ENCODE results near the gene BLCAP. TPM values are rescaled to one million over a fixed set of nuclear protein-coding genes. Genes with fewer than 3 reads are reported as not detected.

Gene BLCAP
- total RNA-seq, 1 donor from 2014 or later = 36.3 TPM

DNA sequence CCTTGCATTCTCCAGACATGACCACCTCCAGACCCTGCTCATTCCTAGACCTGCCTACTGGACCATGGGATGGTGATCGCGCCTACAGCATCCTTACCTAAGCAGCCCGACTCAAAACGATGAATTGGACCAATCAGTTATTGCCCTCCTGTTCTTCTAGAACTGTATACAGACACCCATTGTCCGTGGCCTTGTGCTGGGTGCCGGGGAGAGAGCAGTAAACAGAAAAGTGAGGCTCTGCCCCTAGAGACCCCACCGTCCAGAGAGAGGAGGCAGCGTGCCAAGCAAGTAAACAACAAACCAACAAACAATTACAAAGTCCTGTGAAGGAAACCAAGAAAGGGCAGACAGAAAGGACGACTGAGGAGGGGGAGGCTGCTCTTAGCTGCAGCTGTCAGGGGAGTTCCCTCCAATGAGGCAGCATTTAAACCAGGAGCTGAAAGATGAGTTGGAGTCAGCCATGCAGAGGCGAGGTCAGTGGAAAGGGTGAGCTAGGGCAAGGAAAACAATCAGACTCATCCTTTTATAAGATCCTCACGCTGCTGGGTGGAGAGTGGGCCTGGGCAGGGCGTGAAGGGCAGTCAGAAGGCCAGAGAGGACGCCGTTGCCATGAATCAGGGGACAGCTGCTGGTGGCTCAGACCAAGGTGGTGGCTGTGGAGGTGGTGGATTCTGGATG lies 37.6 kb upstream of the BLCAP start:
- Histone ChIP-seq H3K36me3 (ENCODE audit: control insufficient read depth, insufficient read depth, low read length) (no peaks in the 10 kb centered on the region), H3K4me3 (ENCODE audit: low read depth, low read length) (no peak overlapping the region), H3K27me3 (ENCODE audit: control insufficient read depth, insufficient read depth, low read length) (peaks cover 34% of the 10 kb centered on the region)
- TF ChIP-seq, protein P1, sequence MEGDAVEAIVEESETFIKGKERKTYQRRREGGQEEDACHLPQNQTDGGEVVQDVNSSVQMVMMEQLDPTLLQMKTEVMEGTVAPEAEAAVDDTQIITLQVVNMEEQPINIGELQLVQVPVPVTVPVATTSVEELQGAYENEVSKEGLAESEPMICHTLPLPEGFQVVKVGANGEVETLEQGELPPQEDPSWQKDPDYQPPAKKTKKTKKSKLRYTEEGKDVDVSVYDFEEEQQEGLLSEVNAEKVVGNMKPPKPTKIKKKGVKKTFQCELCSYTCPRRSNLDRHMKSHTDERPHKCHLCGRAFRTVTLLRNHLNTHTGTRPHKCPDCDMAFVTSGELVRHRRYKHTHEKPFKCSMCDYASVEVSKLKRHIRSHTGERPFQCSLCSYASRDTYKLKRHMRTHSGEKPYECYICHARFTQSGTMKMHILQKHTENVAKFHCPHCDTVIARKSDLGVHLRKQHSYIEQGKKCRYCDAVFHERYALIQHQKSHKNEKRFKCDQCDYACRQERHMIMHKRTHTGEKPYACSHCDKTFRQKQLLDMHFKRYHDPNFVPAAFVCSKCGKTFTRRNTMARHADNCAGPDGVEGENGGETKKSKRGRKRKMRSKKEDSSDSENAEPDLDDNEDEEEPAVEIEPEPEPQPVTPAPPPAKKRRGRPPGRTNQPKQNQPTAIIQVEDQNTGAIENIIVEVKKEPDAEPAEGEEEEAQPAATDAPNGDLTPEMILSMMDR (IDR thresholded peaks at IDR 0.05; ENCODE audit: insufficient read depth, low read length, poor library complexity, severe bottlenecking) = no peak
- DNase-seq (ENCODE audit: low read depth) = no peak

DNA sequence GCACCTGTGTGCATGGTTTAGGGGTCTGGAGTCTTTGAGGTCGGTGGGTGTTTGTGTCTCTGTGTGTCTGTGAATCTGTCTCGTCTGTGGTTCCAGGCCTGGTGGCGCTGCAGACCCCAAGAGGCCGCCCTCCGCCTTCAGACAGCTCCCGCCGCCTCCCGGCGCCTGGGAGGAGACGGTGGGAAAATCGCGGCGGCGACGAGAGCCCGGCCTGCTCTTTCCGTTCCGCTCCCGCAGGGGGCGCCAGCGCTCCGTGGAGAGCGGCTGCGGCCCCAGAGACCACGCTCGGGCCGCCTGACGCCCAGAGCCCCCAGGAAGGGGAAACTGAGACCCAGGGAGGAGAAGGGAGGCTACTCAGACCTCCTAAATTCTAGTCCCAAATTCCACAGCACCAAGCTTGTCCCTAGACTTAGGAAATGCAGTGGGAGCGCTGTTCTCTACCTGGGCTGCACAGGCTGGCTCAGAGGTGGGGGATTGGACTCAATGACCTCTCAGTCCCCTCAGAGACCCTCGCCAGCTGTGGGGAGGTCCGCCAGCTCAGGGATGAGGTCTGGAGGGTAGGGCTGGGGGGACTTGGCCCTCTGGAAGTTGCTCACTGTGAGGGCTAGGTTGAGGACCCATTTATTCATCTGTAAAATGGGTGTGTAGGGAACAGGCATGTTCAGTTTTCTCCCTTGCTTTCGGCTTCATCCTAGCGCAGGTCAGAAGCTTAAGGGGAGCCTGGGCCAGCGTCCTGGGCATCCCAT lies 36.9 kb upstream of the BLCAP start:
- Histone ChIP-seq H3K36me3 (ENCODE audit: control insufficient read depth, insufficient read depth, low read length) (no peaks in the 10 kb centered on the region), H3K4me3 (ENCODE audit: low read depth, low read length) (no peak overlapping the region), H3K27me3 (ENCODE audit: control insufficient read depth, insufficient read depth, low read length) (peaks cover 36% of the 10 kb centered on the region)
- DNase-seq (ENCODE audit: low read depth) = no peak
- TF ChIP-seq, protein P1 (IDR thresholded peaks at IDR 0.05; ENCODE audit: insufficient read depth, low read length, poor library complexity, severe bottlenecking) = peak; percentile 93

DNA sequence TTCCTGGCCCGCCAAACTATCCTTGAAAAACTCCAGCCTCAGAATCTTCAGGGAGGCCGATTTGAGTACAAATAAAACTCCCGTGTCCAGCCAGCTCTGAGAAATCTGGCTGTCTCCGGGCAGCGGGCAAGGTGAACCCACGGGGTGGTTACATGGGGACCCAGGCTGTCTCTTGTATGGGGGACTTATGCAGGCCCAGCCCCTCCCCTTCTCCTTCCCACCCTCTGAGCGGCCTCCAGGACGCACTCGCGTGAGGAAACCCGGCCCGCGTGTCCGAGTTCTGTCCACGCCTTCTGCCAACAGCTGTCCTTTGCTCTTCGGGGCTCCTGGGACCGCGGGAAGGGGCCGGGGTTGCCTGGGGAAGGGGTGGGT lies 36.3 kb upstream of the BLCAP start:
- TF ChIP-seq, protein P1 (IDR thresholded peaks at IDR 0.05; ENCODE audit: insufficient read depth, low read length, poor library complexity, severe bottlenecking) = no peak
- H3K4me3 ChIP-seq (ENCODE audit: low read depth, low read length) = no peak overlapping the region
- no peaks in the 10 kb centered on the region for H3K36me3 ChIP-seq (ENCODE audit: control insufficient read depth, insufficient read depth, low read length)
- DNase-seq (ENCODE audit: low read depth) = no peak
- peaks cover 36% of the 10 kb centered on the region for H3K27me3 ChIP-seq (ENCODE audit: control insufficient read depth, insufficient read depth, low read length)

DNA sequence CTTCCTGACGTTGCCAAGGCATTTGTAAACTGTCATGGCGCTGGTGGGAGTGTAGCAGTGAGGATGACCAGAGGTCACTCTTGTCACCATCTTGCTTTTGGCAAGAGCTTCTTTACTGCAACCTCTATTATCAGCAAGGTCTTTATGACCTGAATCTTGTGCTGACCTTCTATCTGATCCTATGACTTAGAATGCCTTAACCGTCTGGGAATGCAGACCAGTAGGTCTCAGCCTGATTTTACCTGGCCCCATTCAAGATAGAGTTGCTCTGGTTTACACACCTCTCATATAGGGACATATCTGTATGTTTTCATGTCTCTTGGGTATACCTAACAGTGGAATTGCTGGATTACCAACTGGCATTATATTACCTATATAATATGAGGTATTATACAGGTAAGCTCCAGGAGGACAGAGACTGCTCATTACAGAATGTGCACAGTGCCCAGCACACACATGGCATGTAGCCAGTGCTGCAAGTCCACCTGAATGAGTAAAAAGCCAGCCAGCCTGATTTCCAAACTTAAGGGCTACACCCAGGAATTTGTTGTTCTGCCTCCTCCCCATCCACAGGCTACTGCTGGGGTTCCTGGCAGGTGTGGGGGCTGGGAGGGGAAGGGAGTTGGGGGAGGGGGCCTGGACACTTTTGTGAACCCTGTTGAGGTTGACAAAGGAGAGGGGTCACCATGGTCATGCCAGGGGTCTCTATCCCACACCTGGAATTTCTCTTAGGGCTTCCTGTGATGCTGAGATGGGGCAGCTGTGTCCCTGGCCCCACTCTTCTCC lies 35.2 kb upstream of the BLCAP start:
- Histone ChIP-seq H3K27me3 (ENCODE audit: control insufficient read depth, insufficient read depth, low read length) (peaks cover 37% of the 10 kb centered on the region), H3K4me3 (ENCODE audit: low read depth, low read length) (no peak overlapping the region), H3K36me3 (ENCODE audit: control insufficient read depth, insufficient read depth, low read length) (no peaks in the 10 kb centered on the region)
- TF ChIP-seq, protein P1 (IDR thresholded peaks at IDR 0.05; ENCODE audit: insufficient read depth, low read length, poor library complexity, severe bottlenecking) = no peak
- DNase-seq (ENCODE audit: low read depth) = no peak

DNA sequence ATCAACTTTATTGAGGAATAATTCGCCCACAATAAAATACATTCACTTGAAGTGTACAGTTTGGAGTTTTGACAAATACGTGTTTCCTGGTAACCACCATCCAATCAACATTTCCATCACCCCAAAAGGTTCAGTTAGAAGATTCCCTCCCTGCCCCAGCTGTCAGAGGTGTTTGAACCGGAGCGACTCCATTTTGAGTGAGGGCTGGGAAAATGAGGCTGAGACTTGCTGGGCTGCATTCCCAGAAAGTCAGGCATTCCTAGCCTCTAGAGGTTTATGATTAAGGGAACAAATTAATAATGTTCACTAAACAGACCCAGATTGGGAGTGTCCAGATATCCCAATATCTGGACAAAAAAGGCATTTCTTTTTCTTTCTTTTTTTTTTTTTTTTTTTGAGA lies 33.0 kb upstream of the BLCAP start:
- DNase-seq (ENCODE audit: low read depth) = no peak
- Histone ChIP-seq H3K27me3 (ENCODE audit: control insufficient read depth, insufficient read depth, low read length) (peaks cover 24% of the 10 kb centered on the region), H3K4me3 (ENCODE audit: low read depth, low read length) (no peak overlapping the region), H3K36me3 (ENCODE audit: control insufficient read depth, insufficient read depth, low read length) (no peaks in the 10 kb centered on the region)
- TF ChIP-seq, protein P1 (IDR thresholded peaks at IDR 0.05; ENCODE audit: insufficient read depth, low read length, poor library complexity, severe bottlenecking) = no peak
